LNCAP (cell line): ENCODE measurements around the gene TRIO.

Experiments used
- TF ChIP-seq, protein P1 (sequence below): fragments of 450-650 bp; IDR thresholded peaks from 2 replicates; pipeline ENCODE4 v1.5.1; 2017; ENCODE audit warnings: mild to moderate bottlenecking

TRIO gene

DNA sequence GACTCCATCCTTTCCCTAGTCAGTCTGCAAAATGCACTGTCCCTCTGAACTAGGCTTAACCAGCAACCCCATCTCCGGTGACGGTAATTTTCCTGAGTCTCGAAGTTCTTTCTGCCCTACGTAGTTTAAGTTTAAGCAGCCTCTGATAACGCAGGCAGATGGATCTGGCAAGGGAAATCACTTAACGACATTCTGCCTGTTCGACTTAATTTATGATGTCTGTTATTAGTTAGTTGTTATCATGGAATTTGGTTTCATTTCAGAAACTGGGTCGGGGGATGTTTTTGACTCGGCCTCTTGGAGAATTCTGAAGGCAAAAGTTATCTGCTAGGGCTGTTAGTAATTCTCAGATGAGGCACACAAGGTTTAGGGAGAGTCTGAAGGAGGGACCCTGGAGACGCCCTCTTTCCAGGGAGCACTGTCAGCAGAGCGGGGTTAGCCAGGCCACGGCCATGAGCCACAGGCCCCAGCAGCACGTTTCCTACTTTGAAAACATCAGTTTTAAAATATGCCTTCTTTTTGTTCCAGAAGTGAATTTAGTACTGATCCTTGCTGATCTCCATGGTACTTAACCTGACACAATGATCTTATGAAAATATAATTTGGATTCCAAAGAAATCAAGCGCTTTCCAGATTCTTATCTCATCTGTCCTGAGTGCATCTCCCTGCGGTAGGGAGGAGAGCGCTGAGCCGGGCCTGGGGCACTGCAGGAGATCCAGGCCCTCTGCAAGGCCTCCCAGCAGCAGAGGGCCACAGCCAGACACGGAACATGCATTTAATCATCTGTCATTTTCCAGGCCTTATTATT is 267.5 kb downstream of the TRIO start:
- TF ChIP-seq, protein P1, sequence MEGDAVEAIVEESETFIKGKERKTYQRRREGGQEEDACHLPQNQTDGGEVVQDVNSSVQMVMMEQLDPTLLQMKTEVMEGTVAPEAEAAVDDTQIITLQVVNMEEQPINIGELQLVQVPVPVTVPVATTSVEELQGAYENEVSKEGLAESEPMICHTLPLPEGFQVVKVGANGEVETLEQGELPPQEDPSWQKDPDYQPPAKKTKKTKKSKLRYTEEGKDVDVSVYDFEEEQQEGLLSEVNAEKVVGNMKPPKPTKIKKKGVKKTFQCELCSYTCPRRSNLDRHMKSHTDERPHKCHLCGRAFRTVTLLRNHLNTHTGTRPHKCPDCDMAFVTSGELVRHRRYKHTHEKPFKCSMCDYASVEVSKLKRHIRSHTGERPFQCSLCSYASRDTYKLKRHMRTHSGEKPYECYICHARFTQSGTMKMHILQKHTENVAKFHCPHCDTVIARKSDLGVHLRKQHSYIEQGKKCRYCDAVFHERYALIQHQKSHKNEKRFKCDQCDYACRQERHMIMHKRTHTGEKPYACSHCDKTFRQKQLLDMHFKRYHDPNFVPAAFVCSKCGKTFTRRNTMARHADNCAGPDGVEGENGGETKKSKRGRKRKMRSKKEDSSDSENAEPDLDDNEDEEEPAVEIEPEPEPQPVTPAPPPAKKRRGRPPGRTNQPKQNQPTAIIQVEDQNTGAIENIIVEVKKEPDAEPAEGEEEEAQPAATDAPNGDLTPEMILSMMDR, result no peak

DNA sequence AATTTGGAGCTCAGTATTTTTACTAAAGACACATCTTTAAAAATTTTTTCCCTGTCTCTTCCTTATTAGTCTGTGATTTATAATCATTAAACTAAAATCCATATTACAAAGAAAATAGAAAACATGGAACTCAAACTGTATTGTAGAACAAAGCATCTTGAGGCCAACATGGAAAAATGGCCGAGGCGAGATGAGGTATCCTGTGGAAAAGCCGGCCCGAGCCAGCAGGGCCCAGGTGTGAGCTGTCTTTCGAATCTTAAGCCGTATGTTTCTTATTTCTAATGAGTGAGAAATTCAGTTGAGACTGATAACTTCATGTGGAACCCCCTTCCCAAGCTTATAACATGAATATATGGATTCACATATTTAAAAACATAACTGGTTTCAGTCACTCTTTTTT is 268.1 kb downstream of the TRIO start:
- TF ChIP-seq, protein P1, result no peak

DNA sequence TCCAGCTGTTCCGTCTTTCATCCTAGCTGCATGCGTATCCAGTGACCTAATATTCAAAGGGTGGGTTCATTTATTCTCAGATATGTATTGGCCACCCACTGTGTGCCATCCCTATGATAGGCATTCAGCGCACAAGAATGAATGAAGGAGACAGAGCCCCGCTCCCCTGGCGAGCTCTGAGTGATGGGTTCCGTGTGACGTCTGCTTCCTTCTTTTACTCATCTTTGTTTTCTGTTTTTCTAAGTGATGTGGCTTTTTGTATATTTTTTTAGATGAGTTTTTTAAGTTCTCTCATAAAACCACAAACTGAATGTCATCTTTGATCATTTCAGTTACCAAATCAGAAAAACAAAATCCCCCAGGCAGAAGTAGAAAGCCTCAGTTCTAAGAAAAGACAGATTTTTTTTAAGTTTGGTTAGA is 270.2 kb downstream of the TRIO start:
- TF ChIP-seq, protein P1, result no peak

DNA sequence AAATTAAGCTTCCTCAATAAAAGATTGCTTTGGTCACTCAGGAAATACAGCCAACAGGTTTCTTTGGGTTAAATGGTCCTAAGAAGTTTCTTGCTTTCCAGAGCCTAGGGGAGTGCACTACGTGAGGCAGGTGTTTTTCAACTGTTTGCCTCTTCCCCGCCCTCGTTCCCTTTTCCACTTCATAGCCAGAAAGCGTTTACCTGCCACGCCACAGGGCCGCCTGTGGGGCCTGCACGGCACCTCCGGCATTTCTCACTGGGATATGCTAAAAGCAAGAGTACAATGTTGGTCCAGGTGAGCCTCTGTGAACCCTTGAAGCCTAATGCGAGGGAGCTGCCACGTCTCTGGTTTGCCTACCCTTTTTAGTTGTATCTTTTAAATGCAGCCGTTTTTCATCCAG is 270.9 kb downstream of the TRIO start:
- TF ChIP-seq, protein P1, result no peak

DNA sequence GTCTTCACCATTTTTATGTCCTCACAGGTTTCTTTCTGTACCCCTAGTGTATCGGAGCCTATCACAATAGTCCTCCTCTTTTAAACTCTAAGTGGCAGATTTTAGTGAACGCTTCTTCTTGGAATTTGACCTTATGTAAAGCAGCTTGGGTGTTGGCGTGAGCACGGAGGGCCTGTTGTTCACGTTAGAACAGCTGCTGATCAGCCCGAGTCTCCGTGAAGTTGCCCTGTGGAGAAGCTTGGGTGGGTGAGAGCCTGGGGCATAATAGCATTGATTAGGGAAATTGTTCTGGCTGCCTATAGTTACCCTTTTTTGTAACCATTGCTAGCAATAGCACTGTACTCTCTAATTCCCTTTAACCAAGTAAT is 271.5 kb downstream of the TRIO start:
- TF ChIP-seq, protein P1, result no peak

DNA sequence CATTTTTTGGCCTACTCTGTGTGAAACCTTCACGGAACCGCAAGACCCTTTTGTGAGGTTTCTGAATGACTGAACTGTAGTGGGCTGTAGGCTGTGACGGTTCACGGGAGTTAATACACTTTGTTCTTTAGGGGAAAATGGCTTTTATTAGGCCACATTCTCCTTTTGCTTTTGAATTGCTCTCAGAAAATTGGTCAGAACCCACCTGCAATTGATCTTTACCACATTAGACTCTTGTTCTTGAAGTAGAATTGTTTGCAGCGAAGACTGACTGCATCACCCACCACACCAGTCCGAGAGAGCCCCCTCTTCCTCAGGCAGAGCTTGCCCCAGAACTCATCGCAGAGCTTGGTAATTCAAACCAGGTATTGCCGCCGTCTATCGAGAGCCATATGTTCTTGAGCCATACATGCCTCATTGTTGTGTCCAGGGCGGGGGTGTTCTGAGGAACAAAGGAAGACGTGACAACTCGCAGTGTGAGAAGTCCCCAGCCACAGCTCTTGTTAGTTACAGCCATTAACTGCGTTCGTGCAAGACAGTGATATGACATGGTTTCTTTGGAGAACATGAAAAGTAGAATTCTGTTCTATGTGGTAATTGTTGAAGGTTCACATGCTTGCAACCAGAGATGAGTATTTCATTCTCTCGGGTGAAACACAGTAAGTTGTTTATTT is 272.0 kb downstream of the TRIO start:
- TF ChIP-seq, protein P1, result no peak

DNA sequence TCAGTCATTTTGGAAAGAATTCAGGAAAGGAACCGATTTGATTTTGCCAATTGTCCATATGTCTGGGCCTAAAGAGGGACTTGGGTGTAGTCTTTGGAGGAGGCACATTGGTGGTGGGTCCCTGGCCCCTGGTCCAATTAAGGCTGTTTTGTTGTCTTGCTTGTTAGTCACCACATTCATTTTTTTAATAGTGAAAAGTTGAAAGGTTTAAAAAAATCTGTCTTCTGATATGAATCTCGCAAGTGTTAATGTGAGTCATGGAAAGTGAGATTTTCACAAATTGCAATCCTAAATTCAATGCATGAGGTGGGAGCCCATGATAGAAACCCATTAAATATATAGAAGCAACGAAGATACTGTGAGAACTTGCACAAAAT is 272.5 kb downstream of the TRIO start:
- TF ChIP-seq, protein P1, result no peak
